Progenitor cell of endocrine pancreas (in vitro differentiated cells): Measurements from ENCODE around the gene ERVV-1. TPM values are rescaled to one million over a fixed set of nuclear protein-coding genes. Genes with fewer than 3 reads are reported as not detected.

Experiments used
- DNase-seq: peaks from one replicate; pipeline ENCODE4 v3.0.0; 2021; ENCODE audit warnings: low spot score; ENCODE audit not compliant: unreplicated experiment
- H3K27ac Mint-ChIP-seq: 2 replicates; pipeline ENCODE4 v1.8.0; 2021; ENCODE audit warnings: mild to moderate bottlenecking, moderate library complexity, mixed read lengths
- H3K27me3 Mint-ChIP-seq: 2 replicates; pipeline ENCODE4 v1.8.0; 2021; ENCODE audit warnings: mixed read lengths
- H3K36me3 Mint-ChIP-seq: 2 replicates; pipeline ENCODE4 v1.8.0; 2022; ENCODE audit warnings: mixed read lengths; ENCODE audit not compliant: insufficient read depth
- H3K4me1 Mint-ChIP-seq: 2 replicates; pipeline ENCODE4 v1.8.0; 2021; ENCODE audit warnings: low read depth, mixed read lengths
- H3K4me3 Mint-ChIP-seq: 2 replicates; pipeline ENCODE4 v1.8.0; 2021; ENCODE audit warnings: low read depth, mild to moderate bottlenecking, moderate library complexity, mixed read lengths
- H3K9me3 Mint-ChIP-seq: 2 replicates; pipeline ENCODE4 v1.8.0; 2021; ENCODE audit warnings: low read depth, mixed read lengths
- CTCF ChIP-seq: fragments of 200-600 bp; sonication (generic); IDR thresholded peaks from one replicate; pipeline ENCODE4 v1.5.0; 2021; ENCODE audit warnings: antibody characterized with exemption, mild to moderate bottlenecking; ENCODE audit not compliant: unreplicated experiment
- total RNA-seq: library from RNA; stranded (reverse); gene quantifications from 2 replicates; pipeline ENCODE4 v1.2.1, GENCODE V29; 2021

ERVV-1 gene
- total RNA-seq, 1 donor from 2014 or later = not detected

DNA sequence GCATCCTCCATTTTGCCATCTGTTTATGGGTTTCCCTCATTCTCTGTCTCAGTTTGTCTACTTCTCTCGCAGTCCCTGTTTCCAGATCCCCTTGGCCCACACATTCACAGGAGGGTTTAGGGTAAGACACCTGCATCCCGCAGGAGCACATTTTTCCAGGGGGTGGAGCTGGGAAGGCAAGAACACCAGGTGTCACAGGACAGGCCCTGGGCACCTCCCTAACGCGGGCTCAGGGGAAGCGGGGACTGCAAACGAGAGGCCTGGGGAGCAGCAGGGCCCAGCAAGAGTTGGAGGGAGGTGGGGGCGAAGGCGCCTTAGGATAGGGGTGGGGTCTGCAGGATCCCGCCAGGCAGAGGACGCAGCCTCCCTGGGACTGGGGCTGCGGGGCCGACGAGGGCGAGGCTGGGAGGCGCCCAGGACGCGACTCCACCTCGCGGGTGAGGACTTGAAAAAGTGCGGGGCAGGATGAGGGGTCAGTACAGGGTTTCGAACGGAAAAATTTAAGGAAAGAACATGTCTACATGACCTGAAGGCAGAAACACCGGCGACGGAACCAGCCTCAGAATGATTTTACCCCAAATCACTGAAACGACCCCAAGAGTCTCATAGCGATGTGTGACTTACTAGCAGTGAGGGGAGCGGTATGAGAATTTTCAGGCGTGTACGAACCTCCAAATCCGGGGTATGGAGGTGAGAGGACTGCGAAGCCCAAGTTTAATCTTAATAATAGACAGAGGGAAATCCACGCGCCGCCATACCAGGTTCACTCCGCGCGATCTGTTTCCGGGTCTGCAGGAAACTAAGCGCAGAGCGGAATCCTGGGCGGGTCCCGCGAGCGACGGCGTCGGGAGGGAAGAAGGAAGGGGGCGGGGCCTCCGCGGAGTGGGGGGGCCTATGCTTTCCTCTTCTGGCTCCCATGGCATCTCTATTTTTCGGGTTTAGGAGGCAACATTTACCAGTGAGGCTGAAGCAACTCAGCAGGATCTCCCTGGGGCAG is 23.7 kb downstream of the ERVV-1 start:
- H3K9me3 Mint-ChIP-seq = no peaks in the 10 kb centered on the region
- peaks cover 2% of the 10 kb centered on the region for H3K36me3 Mint-ChIP-seq
- H3K27me3 Mint-ChIP-seq = no peaks in the 10 kb centered on the region
- peak overlapping the region; percentile 81 for H3K27ac Mint-ChIP-seq
- peak; percentile 37 for DNase-seq
- peaks cover 4% of the 10 kb centered on the region for H3K4me1 Mint-ChIP-seq
- TF ChIP-seq CTCF = no peak
- H3K4me3 Mint-ChIP-seq = peak overlapping the region; percentile 89

DNA sequence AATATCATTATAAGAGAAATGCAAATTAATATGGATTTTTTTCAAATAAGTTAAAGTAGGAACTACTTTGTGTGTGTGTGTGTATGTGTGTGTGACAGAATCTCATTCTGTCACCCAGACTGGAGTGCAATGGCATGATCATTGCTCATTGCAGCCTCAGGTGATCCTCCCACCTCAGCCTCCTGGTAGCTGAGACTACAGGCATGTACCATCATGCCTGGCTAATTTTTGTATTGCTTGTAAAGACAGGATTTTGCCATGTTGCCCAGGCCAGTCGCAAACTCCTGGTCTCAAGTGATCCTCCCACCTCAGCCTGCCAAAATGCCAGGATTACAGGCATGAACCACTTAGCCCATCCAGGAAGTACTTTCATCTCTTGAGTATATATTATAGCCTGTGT is 27.6 kb downstream of the ERVV-1 start:
- peaks cover 6% of the 10 kb centered on the region for H3K4me1 Mint-ChIP-seq
- no peaks in the 10 kb centered on the region for H3K27me3 Mint-ChIP-seq
- H3K36me3 Mint-ChIP-seq = no peaks in the 10 kb centered on the region
- DNase-seq = no peak
- H3K4me3 Mint-ChIP-seq = no peak overlapping the region
- TF ChIP-seq CTCF = no peak
- H3K9me3 Mint-ChIP-seq = no peaks in the 10 kb centered on the region
- H3K27ac Mint-ChIP-seq = no peak overlapping the region

DNA sequence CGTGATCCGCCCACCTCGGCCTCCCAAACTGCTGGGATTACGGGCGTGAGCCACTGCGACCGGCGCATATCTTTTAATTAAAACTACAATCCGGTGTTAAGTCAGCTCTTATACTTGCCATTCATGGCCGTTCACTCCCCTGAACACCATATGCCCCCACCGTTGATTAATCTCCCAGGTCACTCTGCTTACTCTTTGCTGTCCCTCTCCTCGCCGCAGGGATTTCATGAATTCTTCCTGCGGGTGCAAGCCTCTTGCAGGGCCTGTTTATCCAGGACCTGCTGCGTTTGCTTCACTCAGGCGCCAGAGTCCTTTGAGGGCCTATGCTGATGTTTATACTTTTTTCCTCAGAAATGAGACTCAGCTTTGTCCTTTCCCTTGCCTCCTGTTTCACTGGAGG is 31.8 kb downstream of the ERVV-1 start:
- H3K9me3 Mint-ChIP-seq = peaks cover 3% of the 10 kb centered on the region
- no peak overlapping the region for H3K4me3 Mint-ChIP-seq
- no peak overlapping the region for H3K27ac Mint-ChIP-seq
- DNase-seq = no peak
- no peaks in the 10 kb centered on the region for H3K36me3 Mint-ChIP-seq
- TF ChIP-seq CTCF = no peak
- peaks cover 1% of the 10 kb centered on the region for H3K4me1 Mint-ChIP-seq
- no peaks in the 10 kb centered on the region for H3K27me3 Mint-ChIP-seq

DNA sequence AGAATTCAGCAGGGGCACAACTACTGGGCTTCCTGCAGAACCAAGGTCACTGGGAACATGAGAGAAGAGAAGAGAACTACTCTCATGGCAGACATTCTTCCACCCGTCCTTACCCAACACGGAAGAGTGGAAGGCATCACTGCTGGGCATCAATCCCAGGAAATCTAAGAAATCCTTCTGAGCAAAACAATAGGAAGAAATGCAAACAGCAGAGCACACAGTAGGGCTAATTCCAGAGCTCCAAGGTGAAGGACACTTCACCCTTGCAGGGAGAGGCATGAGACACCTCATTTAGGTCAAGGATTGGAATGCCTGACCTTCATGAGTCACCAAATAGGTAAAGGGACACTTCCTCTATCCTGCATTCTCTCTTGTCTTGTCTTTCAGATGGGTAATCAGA is 33.7 kb downstream of the ERVV-1 start:
- DNase-seq = no peak
- TF ChIP-seq CTCF = no peak
- Mint-ChIP-seq H3K4me3 (no peak overlapping the region), H3K36me3 (no peaks in the 10 kb centered on the region), H3K27me3 (no peaks in the 10 kb centered on the region), H3K4me1 (peaks cover 1% of the 10 kb centered on the region), H3K9me3 (peaks cover 3% of the 10 kb centered on the region), H3K27ac (no peak overlapping the region)

- H3K9me3 Mint-ChIP-seq = no peaks in the 10 kb centered on the region
- H3K36me3 Mint-ChIP-seq = no peaks in the 10 kb centered on the region
- H3K4me3 Mint-ChIP-seq = no peak overlapping the region
- no peak overlapping the region for H3K27ac Mint-ChIP-seq
- DNase-seq = no peak
- peaks cover 15% of the 10 kb centered on the region for H3K27me3 Mint-ChIP-seq
- no peak for TF ChIP-seq CTCF
- peaks cover 8% of the 10 kb centered on the region for H3K4me1 Mint-ChIP-seq
Measured at GRCh38 chr19:53055117-53055516, 41.4 kb downstream of the ERVV-1 start.
